Transverse colon (tissue), 4 donors: ENCODE results near the gene SDR9C7. TPM values are rescaled to one million over a fixed set of nuclear protein-coding genes. Genes with fewer than 3 reads are reported as not detected.

Source experiments
- DNase-seq: peaks from one replicate; pipeline ENCODE4 v3.0.0-alpha.2; 2019
- H3K27ac ChIP-seq, 4 donors: fragments of 200-600 bp; sonication (generic); 2 replicates each; pipeline ENCODE4 v1.5.1; 2016 to 2018; ENCODE audit warnings: inconsistent platforms in 4 of 4
- H3K27me3 ChIP-seq: fragments of 200-600 bp; sonication (generic); 2 replicates; pipeline ENCODE4 v1.5.1; 2017; ENCODE audit warnings: inconsistent platforms
- H3K36me3 ChIP-seq, 4 donors: fragments of 200-600 bp; sonication (generic); 2 replicates each; pipeline ENCODE4 v1.5.1; 2017 to 2019; ENCODE audit warnings: inconsistent platforms in 4 of 4
- H3K4me1 ChIP-seq, 4 donors: fragments of 200-600 bp; sonication (generic); 2 replicates each; pipeline ENCODE4 v1.5.1; 2017 to 2020; ENCODE audit warnings: inconsistent platforms in 4 of 4
- H3K4me3 ChIP-seq, 4 donors: fragments of 200-600 bp; sonication (generic); 1 replicate in 1 of 4; 2 replicates in 3 of 4; pipeline versions ENCODE4 v1.5.1 to v1.6.1; 2017 to 2019; ENCODE audit warnings: inconsistent platforms in 4 of 4
- H3K9me3 ChIP-seq, 2 donors: fragments of 200-600 bp; sonication (generic); 2 replicates each; pipeline ENCODE4 v1.5.1; 2017 to 2019; ENCODE audit warnings: inconsistent platforms in 2 of 2
- CTCF ChIP-seq, 5 experiments: fragments of 200-600 bp in 3 of 5; fragments of 450-650 bp in 2 of 5; sonication (generic) in 3 of 5; IDR thresholded peaks; 1 replicate in 2 of 5; 2 replicates in 3 of 5; pipeline ENCODE4 v1.5.1; 2016 to 2017; ENCODE audit warnings: antibody characterized with exemption in 5 of 5, inconsistent platforms in 3 of 5, mild to moderate bottlenecking in 2 of 5, moderate library complexity in 1 of 5
- EP300 ChIP-seq: sonication (generic); formaldehyde crosslinking; IDR thresholded peaks from one replicate; pipeline ENCODE4 v1.6.1; 2017; ENCODE audit warnings: antibody characterized with exemption, low read depth
- POLR2A ChIP-seq: fragments of 450-650 bp; IDR thresholded peaks from one replicate; pipeline ENCODE4 v1.6.1; 2016; ENCODE audit warnings: antibody characterized with exemption, mild to moderate bottlenecking, moderate library complexity
- POLR2AphosphoS5 ChIP-seq, 3 donors: sonication (generic); formaldehyde crosslinking; IDR thresholded peaks; one replicate each; pipeline ENCODE4 v1.6.1; 2016; ENCODE audit warnings: antibody characterized with exemption in 3 of 3
- WGBS, 2 donors: methylation state at CpG; one replicate each; pipeline ENCODE4 v1.1.5; 2018; ENCODE audit warnings: low coverage in 1 of 2; 5-methylcytosine and 5-hydroxymethylcytosine counted together
- in situ Hi-C, 4 donors: fragments of 200-750 bp; cut with MboI; loops; one replicate each; pipeline versions ENCODE4 v1.15.0 to v1.15.1; 2017; ENCODE audit warnings: low sequenced_read_pairs in 3 of 4, low pct_ligation_motif_present in 1 of 4, low pct_unique_long_range_greater_than_20kb in 1 of 4
- intact Hi-C: fragments of 100-400 bp; cut with DNase I; formaldehyde crosslinking; loops from one replicate; pipeline ENCODE4 v1.15.1; 2023; ENCODE audit warnings: low total_unique reads
- total RNA-seq, 4 donors: library from RNA; depleted of rRNA; stranded (reverse); fragments of >200 nt; gene quantifications; one replicate each; pipeline ENCODE4 v1.1.0, GENCODE V29; 2016

Gene SDR9C7
- total RNA-seq, 4 donors from 2014 or later, result not detected

- in situ Hi-C loops, result no loop called here
Observed at GRCh38 chr12:56932146-56932545, 2.1 kb downstream of the SDR9C7 start.

GRCh38 chr12:56931474-56931978 is 2.7 kb downstream of the SDR9C7 start:
- intact Hi-C loops, result no loop called here

More at GRCh38 chr12:56932146-56932545, 2.1 kb downstream of the SDR9C7 start:
- 89% methylated on average over 5 of the region's 5 CpGs; no CpG with 5 or more reads in 1 of the 2 donors for WGBS, 2 donors
- Histone ChIP-seq H3K9me3 (no peaks in the 10 kb centered on the region), H3K27ac (no peak overlapping the region), H3K36me3 (no peaks in the 10 kb centered on the region), H3K27me3 (no peaks in the 10 kb centered on the region), H3K4me3 (no peak overlapping the region), H3K4me1 (peaks cover 0 to 11% (median 0%) of the 10 kb centered on the region in 4 donors)
- no peak for DNase-seq
- no peak for TF ChIP-seq POLR2AphosphoS5 (IDR thresholded peaks at IDR 0.05)
- no peak for TF ChIP-seq EP300
- no peak for TF ChIP-seq POLR2A
- no peak for TF ChIP-seq CTCF (IDR thresholded peaks at IDR 0.05)
- intact Hi-C loops, result no loop called here

GRCh38 chr12:56930241-56930640 is 4.0 kb downstream of the SDR9C7 start:
- Histone ChIP-seq H3K36me3 (no peaks in the 10 kb centered on the region), H3K4me1 (peaks cover 0 to 11% (median 0%) of the 10 kb centered on the region in 4 donors), H3K9me3 (no peaks in the 10 kb centered on the region), H3K4me3 (no peak overlapping the region), H3K27me3 (no peaks in the 10 kb centered on the region), H3K27ac (no peak overlapping the region)
- intact Hi-C loops, result no loop called here
- TF ChIP-seq EP300, result no peak
- no peak for TF ChIP-seq POLR2A
- TF ChIP-seq CTCF (IDR thresholded peaks at IDR 0.05), result no peak
- TF ChIP-seq POLR2AphosphoS5 (IDR thresholded peaks at IDR 0.05), result no peak
- in situ Hi-C loops, result no loop called here
- WGBS, 2 donors, result 87% methylated on average over 7 of the region's 8 CpGs; no CpG with 5 or more reads in 1 of the 2 donors
- no peak for DNase-seq

More at GRCh38 chr12:56931474-56931978, 2.7 kb downstream of the SDR9C7 start:
- in situ Hi-C loops, result no loop called here
- peaks cover 0 to 11% (median 0%) of the 10 kb centered on the region in 4 donors for H3K4me1 ChIP-seq
- no peaks in the 10 kb centered on the region for H3K36me3 ChIP-seq
- H3K27ac ChIP-seq, result peak overlapping the region in 1 of 4 donors; percentile 30
- no peak for DNase-seq
- H3K4me3 ChIP-seq, result no peak overlapping the region
- 89 to 100% methylated on average over 1 to 2 of the region's 2 CpGs for WGBS, 2 donors
- H3K27me3 ChIP-seq, result no peaks in the 10 kb centered on the region
- TF ChIP-seq CTCF (IDR thresholded peaks at IDR 0.05) (no peak), POLR2AphosphoS5 (IDR thresholded peaks at IDR 0.05) (no peak), POLR2A (no peak), EP300 (no peak)
- H3K9me3 ChIP-seq, result no peaks in the 10 kb centered on the region

GRCh38 chr12:56929780-56930179 is 4.4 kb downstream of the SDR9C7 start:
- Histone ChIP-seq H3K4me1 (peaks cover 0 to 11% (median 0%) of the 10 kb centered on the region in 4 donors), H3K27ac (no peak overlapping the region), H3K4me3 (no peak overlapping the region), H3K36me3 (no peaks in the 10 kb centered on the region), H3K9me3 (no peaks in the 10 kb centered on the region), H3K27me3 (no peaks in the 10 kb centered on the region)
- DNase-seq, result no peak
- intact Hi-C loops (no loop called here), in situ Hi-C loops (no loop called here)
- TF ChIP-seq CTCF (IDR thresholded peaks at IDR 0.05), result no peak
- no peak for TF ChIP-seq POLR2A
- TF ChIP-seq EP300, result no peak
- no peak for TF ChIP-seq POLR2AphosphoS5 (IDR thresholded peaks at IDR 0.05)
- WGBS, 2 donors, result 95% methylated on average over 4 of the region's 4 CpGs; no CpG with 5 or more reads in 1 of the 2 donors
